Fibroblast of lung (primary cell): ENCODE measurements around the gene MICAL3. TPM values are rescaled to one million over a fixed set of nuclear protein-coding genes. Genes with fewer than 3 reads are reported as not detected.

ENCODE experiments used
- DNase-seq, 2 donors: peaks; one replicate each; pipeline versions ENCODE4 v3.0.0 to v3.0.0-alpha.2; 2010; ENCODE audit warnings: low read depth in 2 of 2
- H2AFZ ChIP-seq: 2 replicates; pipeline ENCODE4 v1.5.1; 2012; ENCODE audit warnings: low read length, control low read depth, inconsistent platforms
- H3K27ac ChIP-seq: 2 replicates; pipeline ENCODE4 v1.5.1; 2011; ENCODE audit warnings: low read length, control low read depth; ENCODE audit not compliant: insufficient read depth
- H3K27me3 ChIP-seq: 2 replicates; pipeline ENCODE4 v1.5.1; 2011; ENCODE audit warnings: mild to moderate bottlenecking, low read length; ENCODE audit not compliant: control insufficient read depth, insufficient read depth
- H3K36me3 ChIP-seq: 2 replicates; pipeline ENCODE4 v1.5.1; 2011; ENCODE audit warnings: low read length; ENCODE audit not compliant: control insufficient read depth, insufficient read depth
- H3K4me1 ChIP-seq: 2 replicates; pipeline ENCODE4 v1.5.1; 2011; ENCODE audit warnings: low read length; ENCODE audit not compliant: control insufficient read depth, insufficient read depth; ENCODE audit errors: extremely low read depth
- H3K4me2 ChIP-seq: 2 replicates; pipeline ENCODE4 v1.5.1; 2011; ENCODE audit warnings: low read length, control low read depth; ENCODE audit not compliant: insufficient read depth; ENCODE audit errors: extremely low read depth
- H3K4me3 ChIP-seq, 4 experiments: fragments of 200-600 bp in 1 of 4; sonication (generic) in 1 of 4; replicated peaks in 1 of 4; 2 replicates each; pipeline ENCODE4 v1.5.1; 2011 to 2016; ENCODE audit warnings: low read length in 4 of 4, low read depth in 3 of 4, mild to moderate bottlenecking in 3 of 4, control low read depth in 2 of 4, inconsistent platforms in 1 of 4, mixed read lengths in 1 of 4; ENCODE audit not compliant: insufficient read depth in 1 of 4; ENCODE audit errors: control extremely low read depth in 1 of 4
- H3K79me2 ChIP-seq: 2 replicates; pipeline ENCODE4 v1.5.1; 2012; ENCODE audit warnings: mild to moderate bottlenecking, low read length, inconsistent platforms; ENCODE audit not compliant: control insufficient read depth, insufficient read depth
- H3K9ac ChIP-seq: 2 replicates; pipeline ENCODE4 v1.5.1; 2011; ENCODE audit warnings: mild to moderate bottlenecking, low read length, control low read depth; ENCODE audit not compliant: insufficient read depth
- H3K9me3 ChIP-seq: 2 replicates; pipeline ENCODE4 v1.5.1; 2012; ENCODE audit warnings: low read depth, low read length; ENCODE audit not compliant: control insufficient read depth, insufficient read depth
- H4K20me1 ChIP-seq: 2 replicates; pipeline ENCODE4 v1.5.1; 2011; ENCODE audit warnings: low read length; ENCODE audit not compliant: control insufficient read depth, insufficient read depth; ENCODE audit errors: extremely low read depth
- CTCF ChIP-seq, 2 donors: IDR thresholded peaks in 1 of 2; conservative IDR thresholded peaks in 1 of 2; 1 replicate in 1 of 2; 2 replicates in 1 of 2; pipeline ENCODE4 v1.5.1; 2011 to 2012; ENCODE audit warnings: low read length in 2 of 2, control low read depth in 1 of 2, inconsistent platforms in 1 of 2, low read depth in 1 of 2, mild to moderate bottlenecking in 1 of 2
- EZH2 ChIP-seq: IDR thresholded peaks from 2 replicates; pipeline ENCODE4 v1.5.1; 2012; ENCODE audit warnings: low read length, control low read depth, mild to moderate bottlenecking; ENCODE audit errors: missing control alignments
- polyA plus RNA-seq, 2 donors: library from polyadenylated mRNA; depleted of rRNA in 1 of 2; stranded (reverse) in 1 of 2; unstranded in 1 of 2; fragments of >200 nt; gene quantifications; 2 replicates each; pipeline ENCODE4 v1.2.1, GENCODE V29; 2011 to 2012; ENCODE audit warnings: missing spikeins in 1 of 2
- total RNA-seq: library from RNA; depleted of rRNA; stranded (reverse); fragments of >200 nt; gene quantifications from 2 replicates; pipeline ENCODE4 v1.2.1, GENCODE V29; 2014

MICAL3 gene
- total and polyA plus RNA-seq, 2 donors (not counting 1 experiment from before 2014, with no cell fraction given), result 10.8 to 22.6 TPM

GRCh38 chr22:17746916-17747315 lies 277.4 kb downstream of the MICAL3 start:
- Histone ChIP-seq H3K9ac (no peak overlapping the region), H3K4me3 (no peak overlapping the region)
- no peak for DNase-seq

DNA sequence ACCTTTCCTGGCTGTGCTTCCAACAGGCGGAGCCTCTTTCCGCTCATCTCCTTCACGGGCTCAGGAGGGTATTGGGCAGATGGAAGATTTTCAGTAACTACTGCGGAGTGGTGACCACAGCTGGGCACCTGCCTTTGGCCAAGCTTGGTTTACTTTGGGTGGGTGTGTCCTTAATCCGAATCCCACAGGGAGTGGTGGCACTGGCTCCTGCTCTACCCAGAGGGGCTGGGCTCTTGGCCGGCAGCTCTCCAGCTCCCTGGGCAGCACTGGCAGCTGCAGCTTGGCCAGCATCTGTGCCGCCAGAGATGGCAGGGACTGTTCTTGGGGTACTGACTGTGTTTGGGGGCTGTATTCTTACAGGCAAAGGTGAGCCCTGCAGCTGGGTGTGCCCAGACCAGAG lies 279.9 kb downstream of the MICAL3 start:
- Histone ChIP-seq H2AFZ (no peak overlapping the region), H3K27ac (no peak overlapping the region), H3K4me1 (no peaks in the 10 kb centered on the region), H3K4me3 (no peak overlapping the region), H3K9me3 (no peaks in the 10 kb centered on the region), H3K36me3 (no peaks in the 10 kb centered on the region), H3K79me2 (no peaks in the 10 kb centered on the region), H3K9ac (no peak overlapping the region), H3K27me3 (no peaks in the 10 kb centered on the region), H4K20me1 (no peaks in the 10 kb centered on the region), H3K4me2 (no peak overlapping the region)
- DNase-seq, result no peak
- TF ChIP-seq CTCF (conservative IDR thresholded peaks at IDR 0.05 in 1 of 2, IDR thresholded peaks at IDR 0.05 in 1 of 2; ENCODE audit: low read depth in 1 of 2, low read length in 2 of 2) (no peak), EZH2 (no peak)

More at GRCh38 chr22:17746916-17747315, 277.4 kb downstream of the MICAL3 start:
- no peaks in the 10 kb centered on the region for H4K20me1 ChIP-seq
- no peak for TF ChIP-seq EZH2
- no peak for TF ChIP-seq CTCF (conservative IDR thresholded peaks at IDR 0.05 in 1 of 2, IDR thresholded peaks at IDR 0.05 in 1 of 2; ENCODE audit: low read depth in 1 of 2, low read length in 2 of 2)
- no peaks in the 10 kb centered on the region for H3K9me3 ChIP-seq
- H3K4me1 ChIP-seq, result no peaks in the 10 kb centered on the region
- H3K79me2 ChIP-seq, result no peaks in the 10 kb centered on the region
- H3K36me3 ChIP-seq, result no peaks in the 10 kb centered on the region
- H3K27me3 ChIP-seq, result no peaks in the 10 kb centered on the region
- H3K4me2 ChIP-seq, result no peak overlapping the region
- H3K27ac ChIP-seq, result no peak overlapping the region
- H2AFZ ChIP-seq, result no peak overlapping the region

DNA sequence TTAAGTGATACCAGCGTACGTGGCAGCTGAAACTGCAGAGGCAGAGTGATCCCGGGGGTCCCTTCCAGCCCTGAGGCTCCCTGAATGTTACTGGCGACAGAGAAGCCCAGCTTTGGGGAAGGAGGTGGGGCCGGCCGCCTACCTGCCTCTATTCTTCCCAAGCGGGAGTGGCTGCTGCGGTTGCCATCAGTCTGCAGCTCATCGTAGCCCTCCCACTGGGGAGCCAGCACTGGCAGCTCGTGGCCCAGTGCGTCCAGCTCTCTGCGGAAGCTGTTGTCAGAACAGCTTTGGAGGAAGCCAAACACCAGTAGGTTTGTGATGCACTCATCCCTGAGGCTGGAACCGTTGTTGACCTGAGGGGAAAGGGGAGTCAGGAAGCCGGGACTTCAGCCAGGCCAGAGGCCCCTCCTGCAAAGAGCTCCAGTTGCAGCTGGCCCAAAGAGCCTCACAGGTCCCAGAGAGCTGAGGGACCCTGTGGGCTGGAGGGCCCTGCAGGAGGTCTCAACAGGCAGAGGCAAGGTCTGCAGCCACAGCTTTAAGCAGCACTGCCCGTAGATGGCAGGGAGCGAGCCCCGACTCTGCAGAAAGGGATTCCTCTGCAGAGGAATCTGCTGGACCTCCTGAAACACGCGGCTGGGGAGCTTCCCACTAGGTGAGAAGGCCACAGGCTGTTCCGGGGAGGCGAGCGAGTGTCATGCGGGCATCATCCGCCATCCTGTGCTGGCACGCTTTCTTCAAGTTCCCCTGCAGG lies 280.5 kb downstream of the MICAL3 start:
- Histone ChIP-seq H3K9me3 (no peaks in the 10 kb centered on the region), H3K9ac (no peak overlapping the region), H3K27me3 (no peaks in the 10 kb centered on the region), H3K4me1 (no peaks in the 10 kb centered on the region), H3K36me3 (no peaks in the 10 kb centered on the region), H2AFZ (no peak overlapping the region), H3K27ac (no peak overlapping the region), H3K4me2 (no peak overlapping the region), H3K79me2 (no peaks in the 10 kb centered on the region), H3K4me3 (no peak overlapping the region), H4K20me1 (no peaks in the 10 kb centered on the region)
- DNase-seq, result no peak
- TF ChIP-seq EZH2 (no peak), CTCF (conservative IDR thresholded peaks at IDR 0.05 in 1 of 2, IDR thresholded peaks at IDR 0.05 in 1 of 2; ENCODE audit: low read depth in 1 of 2, low read length in 2 of 2) (no peak)
